ENCODE measurements around the gene MCF2L.

The MCF2L gene

GRCh38 chr13:112983042-112983305, 14.0 kb downstream of the MCF2L start:
- no peak for DNase-seq

- DNase-seq: no peak
Measured at GRCh38 chr13:112983428-112984196, 14.6 kb downstream of the MCF2L start.

- no peak for DNase-seq
Measured at GRCh38 chr13:112984501-112984900, 15.5 kb downstream of the MCF2L start.

GRCh38 chr13:112984954-112985802, 16.2 kb downstream of the MCF2L start:
- DNase-seq: no peak

- DNase-seq: no peak
Measured at GRCh38 chr13:112985803-112986408, 16.9 kb downstream of the MCF2L start.

GRCh38 chr13:112986470-112986869, 17.5 kb downstream of the MCF2L start:
- DNase-seq: no peak

- DNase-seq: no peak
Measured at GRCh38 chr13:112986946-112987681, 18.1 kb downstream of the MCF2L start.

GRCh38 chr13:112987682-112988024, 18.6 kb downstream of the MCF2L start:
- DNase-seq: no peak

GRCh38 chr13:112990783-112991182, 21.8 kb downstream of the MCF2L start:
- DNase-seq: no peak

GRCh38 chr13:112991609-112992008, 22.6 kb downstream of the MCF2L start:
- DNase-seq: no peak

- no peak for DNase-seq
Measured at GRCh38 chr13:112992931-112993680, 24.1 kb downstream of the MCF2L start.

- DNase-seq: no peak
Measured at GRCh38 chr13:112994084-112994780, 25.2 kb downstream of the MCF2L start.

- no peak for DNase-seq
Measured at GRCh38 chr13:112994781-112995355, 25.9 kb downstream of the MCF2L start.

- no peak for DNase-seq
Measured at GRCh38 chr13:112995395-112996191, 26.6 kb downstream of the MCF2L start.

GRCh38 chr13:112996671-112997091, 27.7 kb downstream of the MCF2L start:
- DNase-seq: no peak

GRCh38 chr13:112997188-112998130, 28.4 kb downstream of the MCF2L start:
- DNase-seq: no peak

GRCh38 chr13:112998521-112999280, 29.7 kb downstream of the MCF2L start:
- DNase-seq: no peak

GRCh38 chr13:112999414-113000177, 30.6 kb downstream of the MCF2L start:
- DNase-seq: no peak
